HepG2 (cell line): ENCODE data around the gene PREX1. TPM values are rescaled to one million over a fixed set of nuclear protein-coding genes. Genes with fewer than 3 reads are reported as not detected.
A peak's percentile ranks its signal among the peaks of the same experiment; 100 is the strongest.

Experiments
- AGO1 ChIP-seq: fragments of 200-400 bp; formaldehyde crosslinking; IDR thresholded peaks from 2 replicates; pipeline ENCODE4 v1.6.1; 2017; ENCODE audit warnings: mild to moderate bottlenecking, low read depth, low read length, moderate library complexity; ENCODE audit not compliant: poor library complexity, severe bottlenecking
- KLF15 ChIP-seq: sonication (generic); formaldehyde crosslinking; IDR thresholded peaks from 2 replicates; pipeline ENCODE4 v1.8.1; 2023; ENCODE audit warnings: borderline replicate concordance, mild to moderate bottlenecking, inconsistent platforms, missing genetic modification reagents, mixed read lengths
- PAF1 ChIP-seq: IDR thresholded peaks from 2 replicates; pipeline ENCODE4 v1.6.1; 2016; ENCODE audit warnings: missing genetic modification reagents, missing compliant biosample characterization
- TAF1 ChIP-seq: sonication (generic); formaldehyde crosslinking; IDR thresholded peaks from 2 replicates; pipeline ENCODE4 v1.4.0; 2020; ENCODE audit warnings: missing genetic modification reagents
- XBP1 ChIP-seq: sonication (generic); formaldehyde crosslinking; IDR thresholded peaks from 2 replicates; pipeline ENCODE4 v1.5.0; 2020; ENCODE audit warnings: missing genetic modification reagents
- ZNF143 ChIP-seq: sonication (generic); formaldehyde crosslinking; IDR thresholded peaks from 2 replicates; pipeline ENCODE4 v1.4.0; 2020; ENCODE audit warnings: missing genetic modification reagents
- ZNF205 ChIP-seq: IDR thresholded peaks from 2 replicates; pipeline ENCODE4 v1.6.1; 2018; ENCODE audit warnings: missing biosample characterization, missing genetic modification reagents
- polyA plus RNA-seq, 8 experiments: library from polyadenylated mRNA; depleted of rRNA in 3 of 8; stranded (reverse) in 7 of 8; unstranded in 1 of 8; fragments of >200 nt; fragmentation: Illumina TruSeq in 4 of 8; extraction: Trizol in 4 of 8; gene quantifications; 2 replicates each; pipeline versions ENCODE4 v1.2.1 to v1.2.3, GENCODE V29; 2011 to 2016; ENCODE audit warnings: low read depth in 4 of 8, missing spikeins in 1 of 8, mixed read lengths in 1 of 8; ENCODE audit not compliant: insufficient read depth in 1 of 8
- total RNA-seq, 5 experiments: library from RNA; depleted of rRNA; stranded (reverse); fragments of >200 nt; fragmentation: Illumina TruSeq; extraction: Trizol; gene quantifications; 2 replicates each; pipeline ENCODE4 v1.2.3, GENCODE V29; 2016; ENCODE audit warnings: low read depth in 1 of 5
- TF ChIP-seq, protein P1 (sequence below): sonication (generic); formaldehyde crosslinking; IDR thresholded peaks from 2 replicates; pipeline ENCODE4 v1.5.0; 2020; ENCODE audit warnings: mild to moderate bottlenecking, missing genetic modification reagents, borderline replicate concordance
- TF ChIP-seq, protein P2 (sequence below): sonication (generic); formaldehyde crosslinking; IDR thresholded peaks from 2 replicates; pipeline ENCODE4 v1.5.0; 2020; ENCODE audit warnings: mild to moderate bottlenecking, missing genetic modification reagents
- TF ChIP-seq, protein P3 (sequence below): sonication (generic); formaldehyde crosslinking; IDR thresholded peaks from 2 replicates; pipeline ENCODE4 v1.4.0; 2020; ENCODE audit warnings: missing genetic modification reagents
- TF ChIP-seq, protein P4 (sequence below): sonication (generic); formaldehyde crosslinking; IDR thresholded peaks from 2 replicates; pipeline ENCODE4 v1.4.0; 2020; ENCODE audit warnings: missing genetic modification reagents, borderline replicate concordance

The PREX1 gene
- total and polyA plus RNA-seq, 2 of the 13 experiments (the other 11 are each of a cell fraction or from before 2014, with no cell fraction given), result 0.02 to 0.04 TPM

GRCh38 chr20:48723308-48724264 lies 104.2 kb downstream of the PREX1 start (continued):
- TF ChIP-seq, protein P1, sequence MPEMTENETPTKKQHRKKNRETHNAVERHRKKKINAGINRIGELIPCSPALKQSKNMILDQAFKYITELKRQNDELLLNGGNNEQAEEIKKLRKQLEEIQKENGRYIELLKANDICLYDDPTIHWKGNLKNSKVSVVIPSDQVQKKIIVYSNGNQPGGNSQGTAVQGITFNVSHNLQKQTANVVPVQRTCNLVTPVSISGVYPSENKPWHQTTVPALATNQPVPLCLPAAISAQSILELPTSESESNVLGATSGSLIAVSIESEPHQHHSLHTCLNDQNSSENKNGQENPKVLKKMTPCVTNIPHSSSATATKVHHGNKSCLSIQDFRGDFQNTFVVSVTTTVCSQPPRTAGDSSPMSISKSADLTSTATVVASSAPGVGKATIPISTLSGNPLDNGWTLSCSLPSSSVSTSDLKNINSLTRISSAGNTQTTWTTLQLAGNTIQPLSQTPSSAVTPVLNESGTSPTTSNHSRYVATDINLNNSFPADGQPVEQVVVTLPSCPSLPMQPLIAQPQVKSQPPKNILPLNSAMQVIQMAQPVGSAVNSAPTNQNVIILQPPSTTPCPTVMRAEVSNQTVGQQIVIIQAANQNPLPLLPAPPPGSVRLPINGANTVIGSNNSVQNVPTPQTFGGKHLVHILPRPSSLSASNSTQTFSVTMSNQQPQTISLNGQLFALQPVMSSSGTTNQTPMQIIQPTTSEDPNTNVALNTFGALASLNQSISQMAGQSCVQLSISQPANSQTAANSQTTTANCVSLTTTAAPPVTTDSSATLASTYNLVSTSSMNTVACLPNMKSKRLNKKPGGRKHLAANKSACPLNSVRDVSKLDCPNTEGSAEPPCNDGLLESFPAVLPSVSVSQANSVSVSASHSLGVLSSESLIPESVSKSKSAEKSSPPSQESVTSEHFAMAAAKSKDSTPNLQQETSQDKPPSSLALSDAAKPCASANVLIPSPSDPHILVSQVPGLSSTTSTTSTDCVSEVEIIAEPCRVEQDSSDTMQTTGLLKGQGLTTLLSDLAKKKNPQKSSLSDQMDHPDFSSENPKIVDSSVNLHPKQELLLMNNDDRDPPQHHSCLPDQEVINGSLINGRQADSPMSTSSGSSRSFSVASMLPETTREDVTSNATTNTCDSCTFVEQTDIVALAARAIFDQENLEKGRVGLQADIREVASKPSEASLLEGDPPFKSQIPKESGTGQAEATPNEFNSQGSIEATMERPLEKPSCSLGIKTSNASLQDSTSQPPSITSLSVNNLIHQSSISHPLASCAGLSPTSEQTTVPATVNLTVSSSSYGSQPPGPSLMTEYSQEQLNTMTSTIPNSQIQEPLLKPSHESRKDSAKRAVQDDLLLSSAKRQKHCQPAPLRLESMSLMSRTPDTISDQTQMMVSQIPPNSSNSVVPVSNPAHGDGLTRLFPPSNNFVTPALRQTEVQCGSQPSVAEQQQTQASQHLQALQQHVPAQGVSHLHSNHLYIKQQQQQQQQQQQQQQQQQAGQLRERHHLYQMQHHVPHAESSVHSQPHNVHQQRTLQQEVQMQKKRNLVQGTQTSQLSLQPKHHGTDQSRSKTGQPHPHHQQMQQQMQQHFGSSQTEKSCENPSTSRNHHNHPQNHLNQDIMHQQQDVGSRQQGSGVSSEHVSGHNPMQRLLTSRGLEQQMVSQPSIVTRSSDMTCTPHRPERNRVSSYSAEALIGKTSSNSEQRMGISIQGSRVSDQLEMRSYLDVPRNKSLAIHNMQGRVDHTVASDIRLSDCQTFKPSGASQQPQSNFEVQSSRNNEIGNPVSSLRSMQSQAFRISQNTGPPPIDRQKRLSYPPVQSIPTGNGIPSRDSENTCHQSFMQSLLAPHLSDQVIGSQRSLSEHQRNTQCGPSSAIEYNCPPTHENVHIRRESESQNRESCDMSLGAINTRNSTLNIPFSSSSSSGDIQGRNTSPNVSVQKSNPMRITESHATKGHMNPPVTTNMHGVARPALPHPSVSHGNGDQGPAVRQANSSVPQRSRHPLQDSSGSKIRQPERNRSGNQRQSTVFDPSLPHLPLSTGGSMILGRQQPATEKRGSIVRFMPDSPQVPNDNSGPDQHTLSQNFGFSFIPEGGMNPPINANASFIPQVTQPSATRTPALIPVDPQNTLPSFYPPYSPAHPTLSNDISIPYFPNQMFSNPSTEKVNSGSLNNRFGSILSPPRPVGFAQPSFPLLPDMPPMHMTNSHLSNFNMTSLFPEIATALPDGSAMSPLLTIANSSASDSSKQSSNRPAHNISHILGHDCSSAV (CRISPR knock-in tag), result no peak
- TF ChIP-seq ZNF143 (no peak; the same call in 1 of the 2 replicates), PAF1 (no peak), XBP1 (no peak), AGO1 (no peak), ZNF205 (CRISPR knock-in tag) (0 out of 2 replicates have a peak, but pooled peaks have one; percentile 28), KLF15 (CRISPR knock-in tag) (no peak), TAF1 (CRISPR knock-in tag) (no peak)
- TF ChIP-seq, protein P2, sequence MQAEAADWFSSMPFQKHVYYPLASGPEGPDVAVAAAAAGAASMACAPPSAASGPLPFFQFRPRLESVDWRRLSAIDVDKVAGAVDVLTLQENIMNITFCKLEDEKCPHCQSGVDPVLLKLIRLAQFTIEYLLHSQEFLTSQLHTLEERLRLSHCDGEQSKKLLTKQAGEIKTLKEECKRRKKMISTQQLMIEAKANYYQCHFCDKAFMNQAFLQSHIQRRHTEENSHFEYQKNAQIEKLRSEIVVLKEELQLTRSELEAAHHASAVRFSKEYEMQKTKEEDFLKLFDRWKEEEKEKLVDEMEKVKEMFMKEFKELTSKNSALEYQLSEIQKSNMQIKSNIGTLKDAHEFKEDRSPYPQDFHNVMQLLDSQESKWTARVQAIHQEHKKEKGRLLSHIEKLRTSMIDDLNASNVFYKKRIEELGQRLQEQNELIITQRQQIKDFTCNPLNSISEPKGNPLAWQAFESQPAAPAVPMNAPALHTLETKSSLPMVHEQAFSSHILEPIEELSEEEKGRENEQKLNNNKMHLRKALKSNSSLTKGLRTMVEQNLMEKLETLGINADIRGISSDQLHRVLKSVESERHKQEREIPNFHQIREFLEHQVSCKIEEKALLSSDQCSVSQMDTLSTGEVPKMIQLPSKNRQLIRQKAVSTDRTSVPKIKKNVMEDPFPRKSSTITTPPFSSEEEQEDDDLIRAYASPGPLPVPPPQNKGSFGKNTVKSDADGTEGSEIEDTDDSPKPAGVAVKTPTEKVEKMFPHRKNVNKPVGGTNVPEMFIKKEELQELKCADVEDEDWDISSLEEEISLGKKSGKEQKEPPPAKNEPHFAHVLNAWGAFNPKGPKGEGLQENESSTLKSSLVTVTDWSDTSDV (CRISPR knock-in tag), result no peak; the same call in 1 of the 2 replicates
- TF ChIP-seq, protein P3, sequence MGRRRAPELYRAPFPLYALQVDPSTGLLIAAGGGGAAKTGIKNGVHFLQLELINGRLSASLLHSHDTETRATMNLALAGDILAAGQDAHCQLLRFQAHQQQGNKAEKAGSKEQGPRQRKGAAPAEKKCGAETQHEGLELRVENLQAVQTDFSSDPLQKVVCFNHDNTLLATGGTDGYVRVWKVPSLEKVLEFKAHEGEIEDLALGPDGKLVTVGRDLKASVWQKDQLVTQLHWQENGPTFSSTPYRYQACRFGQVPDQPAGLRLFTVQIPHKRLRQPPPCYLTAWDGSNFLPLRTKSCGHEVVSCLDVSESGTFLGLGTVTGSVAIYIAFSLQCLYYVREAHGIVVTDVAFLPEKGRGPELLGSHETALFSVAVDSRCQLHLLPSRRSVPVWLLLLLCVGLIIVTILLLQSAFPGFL (CRISPR knock-in tag), result no peak
- TF ChIP-seq, protein P4, sequence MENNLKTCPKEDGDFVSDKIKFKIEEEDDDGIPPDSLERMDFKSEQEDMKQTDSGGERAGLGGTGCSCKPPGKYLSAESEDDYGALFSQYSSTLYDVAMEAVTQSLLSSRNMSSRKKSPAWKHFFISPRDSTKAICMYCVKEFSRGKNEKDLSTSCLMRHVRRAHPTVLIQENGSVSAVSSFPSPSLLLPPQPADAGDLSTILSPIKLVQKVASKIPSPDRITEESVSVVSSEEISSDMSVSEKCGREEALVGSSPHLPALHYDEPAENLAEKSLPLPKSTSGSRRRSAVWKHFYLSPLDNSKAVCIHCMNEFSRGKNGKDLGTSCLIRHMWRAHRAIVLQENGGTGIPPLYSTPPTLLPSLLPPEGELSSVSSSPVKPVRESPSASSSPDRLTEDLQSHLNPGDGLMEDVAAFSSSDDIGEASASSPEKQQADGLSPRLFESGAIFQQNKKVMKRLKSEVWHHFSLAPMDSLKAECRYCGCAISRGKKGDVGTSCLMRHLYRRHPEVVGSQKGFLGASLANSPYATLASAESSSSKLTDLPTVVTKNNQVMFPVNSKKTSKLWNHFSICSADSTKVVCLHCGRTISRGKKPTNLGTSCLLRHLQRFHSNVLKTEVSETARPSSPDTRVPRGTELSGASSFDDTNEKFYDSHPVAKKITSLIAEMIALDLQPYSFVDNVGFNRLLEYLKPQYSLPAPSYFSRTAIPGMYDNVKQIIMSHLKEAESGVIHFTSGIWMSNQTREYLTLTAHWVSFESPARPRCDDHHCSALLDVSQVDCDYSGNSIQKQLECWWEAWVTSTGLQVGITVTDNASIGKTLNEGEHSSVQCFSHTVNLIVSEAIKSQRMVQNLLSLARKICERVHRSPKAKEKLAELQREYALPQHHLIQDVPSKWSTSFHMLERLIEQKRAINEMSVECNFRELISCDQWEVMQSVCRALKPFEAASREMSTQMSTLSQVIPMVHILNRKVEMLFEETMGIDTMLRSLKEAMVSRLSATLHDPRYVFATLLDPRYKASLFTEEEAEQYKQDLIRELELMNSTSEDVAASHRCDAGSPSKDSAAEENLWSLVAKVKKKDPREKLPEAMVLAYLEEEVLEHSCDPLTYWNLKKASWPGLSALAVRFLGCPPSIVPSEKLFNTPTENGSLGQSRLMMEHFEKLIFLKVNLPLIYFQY (CRISPR knock-in tag), result peak; percentile 86; the same call in 1 of the 2 replicates
